Measurements from ENCODE around the gene SLC25A6.
"Not testable (repeated sequence)": the region's sequence is repeated elsewhere in the genome, so short reads cannot be mapped to it uniquely, and the experiment has no call there.

The SLC25A6 gene

GRCh38 chrX:1420371-1420770 is 28.5 kb upstream of the SLC25A6 start:
- ATAC-seq (replicated peaks) (peak in 1 of 2 donors; percentile 21), DNase-seq (no peak)
- Mint-ChIP-seq H3K36me3 (peaks cover 52 to 55% of the 10 kb centered on the region in 2 donors), H3K27ac (peak overlapping the region; percentile 84), H3K4me1 (peaks cover 7 to 11% of the 10 kb centered on the region in 2 donors), H3K27me3 (no peaks in the 10 kb centered on the region), H3K4me3 (peak overlapping the region in 1 of 2 donors; percentile 1), H3K9me3 (peaks cover 24 to 25% of the 10 kb centered on the region in 2 donors)

GRCh38 chrX:1419545-1420355 is 27.8 kb upstream of the SLC25A6 start:
- Mint-ChIP-seq H3K36me3 (peaks cover 48 to 49% of the 10 kb centered on the region in 2 donors), H3K4me3 (peak overlapping the region in 1 of 2 donors; percentile 1), H3K4me1 (peaks cover 7 to 9% of the 10 kb centered on the region in 2 donors), H3K9me3 (peaks cover 21% of the 10 kb centered on the region in 2 donors), H3K27me3 (no peaks in the 10 kb centered on the region), H3K27ac (peak overlapping the region; percentile 84)
- peak in 1 of 2 donors; percentile 6 for ATAC-seq (replicated peaks)
- DNase-seq = no peak

GRCh38 chrX:1418901-1419544 is 27.1 kb upstream of the SLC25A6 start:
- ATAC-seq (replicated peaks) (no peak), DNase-seq (no peak)
- Mint-ChIP-seq H3K36me3 (peaks cover 44% of the 10 kb centered on the region in 2 donors), H3K4me3 (no peak overlapping the region), H3K9me3 (peaks cover 14 to 15% of the 10 kb centered on the region in 2 donors), H3K4me1 (peaks cover 7 to 11% of the 10 kb centered on the region in 2 donors), H3K27me3 (no peaks in the 10 kb centered on the region), H3K27ac (peak overlapping the region; percentile 56)

GRCh38 chrX:1417921-1418771 is 26.2 kb upstream of the SLC25A6 start:
- no peak for ATAC-seq (replicated peaks)
- Mint-ChIP-seq H3K27ac (peak overlapping the region; percentile 56), H3K27me3 (no peaks in the 10 kb centered on the region), H3K9me3 (peaks cover 6 to 8% of the 10 kb centered on the region in 2 donors), H3K4me1 (peaks cover 8 to 19% of the 10 kb centered on the region in 2 donors), H3K36me3 (peaks cover 43 to 45% of the 10 kb centered on the region in 2 donors), H3K4me3 (no peak overlapping the region)
- no peak for DNase-seq

GRCh38 chrX:1416965-1417760 is 25.2 kb upstream of the SLC25A6 start:
- ATAC-seq (replicated peaks) = no peak
- Mint-ChIP-seq H3K4me3 (no peak overlapping the region), H3K4me1 (peaks cover 8 to 27% of the 10 kb centered on the region in 2 donors), H3K36me3 (peaks cover 42 to 47% of the 10 kb centered on the region in 2 donors), H3K27me3 (no peaks in the 10 kb centered on the region), H3K9me3 (peaks cover 6 to 7% of the 10 kb centered on the region in 2 donors), H3K27ac (no peak overlapping the region)
- no peak for DNase-seq

GRCh38 chrX:1416327-1416784 is 24.4 kb upstream of the SLC25A6 start:
- Mint-ChIP-seq H3K9me3 (peaks cover 5 to 6% of the 10 kb centered on the region in 2 donors), H3K36me3 (peaks cover 36 to 42% of the 10 kb centered on the region in 2 donors), H3K27me3 (no peaks in the 10 kb centered on the region), H3K27ac (no peak overlapping the region), H3K4me3 (no peak overlapping the region), H3K4me1 (peaks cover 8 to 27% of the 10 kb centered on the region in 2 donors)
- no peak for DNase-seq
- ATAC-seq (replicated peaks) = no peak

- ATAC-seq (replicated peaks) = no peak
- H3K36me3 Mint-ChIP-seq = peaks cover 20 to 31% of the 10 kb centered on the region in 2 donors
- no peaks in the 10 kb centered on the region for H3K9me3 Mint-ChIP-seq
- no peaks in the 10 kb centered on the region for H3K27me3 Mint-ChIP-seq
- DNase-seq = no peak
- H3K4me3 Mint-ChIP-seq = no peak overlapping the region
- peaks cover 3 to 20% of the 10 kb centered on the region in 2 donors for H3K4me1 Mint-ChIP-seq
- peak overlapping the region; percentile 59 for H3K27ac Mint-ChIP-seq
These were observed 20.7 kb upstream of the SLC25A6 start for GRCh38 chrX:1412551-1413161.

- H3K27me3 Mint-ChIP-seq = no peaks in the 10 kb centered on the region
- no peak overlapping the region for H3K4me3 Mint-ChIP-seq
- ATAC-seq (replicated peaks) (peak; percentile 40 to 50), DNase-seq (no peak)
- H3K27ac Mint-ChIP-seq = no peak overlapping the region
- H3K9me3 Mint-ChIP-seq = no peaks in the 10 kb centered on the region
- peaks cover 20 to 31% of the 10 kb centered on the region in 2 donors for H3K36me3 Mint-ChIP-seq
- peaks cover 3 to 20% of the 10 kb centered on the region in 2 donors for H3K4me1 Mint-ChIP-seq
These were observed 19.4 kb upstream of the SLC25A6 start for GRCh38 chrX:1411326-1411725.

- Mint-ChIP-seq H3K27me3 (no peaks in the 10 kb centered on the region), H3K27ac (no peak overlapping the region), H3K4me3 (no peak overlapping the region), H3K9me3 (no peaks in the 10 kb centered on the region), H3K36me3 (peaks cover 2 to 5% of the 10 kb centered on the region in 2 donors), H3K4me1 (no peaks in the 10 kb centered on the region)
- no peak for DNase-seq
- no peak for ATAC-seq (replicated peaks)
These were observed 15.1 kb upstream of the SLC25A6 start for GRCh38 chrX:1407035-1407434.

GRCh38 chrX:1405769-1406168 is 13.9 kb upstream of the SLC25A6 start:
- not testable (repeated sequence) for H3K36me3 Mint-ChIP-seq; ATAC-seq (replicated peaks); H3K9me3 Mint-ChIP-seq; H3K27me3 Mint-ChIP-seq; H3K4me3 Mint-ChIP-seq; DNase-seq; H3K4me1 Mint-ChIP-seq; H3K27ac Mint-ChIP-seq

- not testable (repeated sequence) for H3K9me3 Mint-ChIP-seq; H3K27me3 Mint-ChIP-seq; H3K4me1 Mint-ChIP-seq; H3K36me3 Mint-ChIP-seq; H3K27ac Mint-ChIP-seq; DNase-seq; H3K4me3 Mint-ChIP-seq; ATAC-seq (replicated peaks)
These were observed 12.0 kb upstream of the SLC25A6 start for GRCh38 chrX:1403867-1404266.

GRCh38 chrX:1403228-1403627 is 11.3 kb upstream of the SLC25A6 start:
- H3K9me3 Mint-ChIP-seq = no peaks in the 10 kb centered on the region

More at GRCh38 chrX:1403228-1403627, 11.3 kb upstream of the SLC25A6 start:
- Mint-ChIP-seq H3K27ac (no peak overlapping the region), H3K4me1 (peaks cover 0 to 2% of the 10 kb centered on the region in 2 donors), H3K36me3 (peaks cover 8 to 10% of the 10 kb centered on the region in 2 donors), H3K27me3 (no peaks in the 10 kb centered on the region), H3K4me3 (no peak overlapping the region)
- ATAC-seq (replicated peaks) (no peak), DNase-seq (no peak)

Measured in stimulated activated naive B cell treated with anti-CD40 and anti-IgM and Interleukin-4, amounts not matched to agents 10 μg/mL and 1 μg/mL and 100 μg/mL, for 72 hours (primary cell).